OCI-LY1 (cell line): ENCODE data around the gene SUGCT.

Experiments used
- EZH2 ChIP-seq: fragments of 200-600 bp; sonication (generic), shearing (Covaris generic); IDR thresholded peaks from 2 replicates; pipeline ENCODE4 v1.8.0; 2017; ENCODE audit warnings: borderline replicate concordance, mixed run types, mild to moderate bottlenecking, antibody characterized with exemption, low read length, moderate library complexity, mixed read lengths
- TF ChIP-seq, protein P1 (sequence below): fragments of 200-600 bp; sonication (generic), shearing (Covaris generic); IDR thresholded peaks from 2 replicates; pipeline ENCODE4 v1.5.1; 2017; ENCODE audit warnings: mild to moderate bottlenecking, antibody characterized with exemption, low read length, moderate library complexity, mixed read lengths

DNA sequence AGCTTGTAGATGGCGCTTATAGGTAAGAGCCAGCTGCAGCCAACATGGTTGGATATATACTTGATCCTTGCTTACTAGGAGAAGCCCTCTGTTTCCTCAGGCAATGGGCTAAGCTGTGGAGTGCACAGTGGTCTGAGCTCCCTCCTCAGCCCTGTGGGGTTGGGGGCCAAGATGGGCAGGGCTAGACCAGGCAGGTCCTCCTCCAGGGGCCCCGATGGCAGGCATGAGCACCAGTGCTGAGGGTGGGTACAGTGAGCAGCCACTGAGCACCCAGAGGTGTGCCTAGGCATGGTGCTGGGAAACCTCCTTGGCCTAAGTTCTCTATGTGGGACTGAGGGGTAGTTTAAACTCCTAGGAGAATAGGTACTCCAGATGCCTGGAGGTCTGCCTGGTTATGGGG is 680.2 kb downstream of the SUGCT start:
- TF ChIP-seq, protein P1, sequence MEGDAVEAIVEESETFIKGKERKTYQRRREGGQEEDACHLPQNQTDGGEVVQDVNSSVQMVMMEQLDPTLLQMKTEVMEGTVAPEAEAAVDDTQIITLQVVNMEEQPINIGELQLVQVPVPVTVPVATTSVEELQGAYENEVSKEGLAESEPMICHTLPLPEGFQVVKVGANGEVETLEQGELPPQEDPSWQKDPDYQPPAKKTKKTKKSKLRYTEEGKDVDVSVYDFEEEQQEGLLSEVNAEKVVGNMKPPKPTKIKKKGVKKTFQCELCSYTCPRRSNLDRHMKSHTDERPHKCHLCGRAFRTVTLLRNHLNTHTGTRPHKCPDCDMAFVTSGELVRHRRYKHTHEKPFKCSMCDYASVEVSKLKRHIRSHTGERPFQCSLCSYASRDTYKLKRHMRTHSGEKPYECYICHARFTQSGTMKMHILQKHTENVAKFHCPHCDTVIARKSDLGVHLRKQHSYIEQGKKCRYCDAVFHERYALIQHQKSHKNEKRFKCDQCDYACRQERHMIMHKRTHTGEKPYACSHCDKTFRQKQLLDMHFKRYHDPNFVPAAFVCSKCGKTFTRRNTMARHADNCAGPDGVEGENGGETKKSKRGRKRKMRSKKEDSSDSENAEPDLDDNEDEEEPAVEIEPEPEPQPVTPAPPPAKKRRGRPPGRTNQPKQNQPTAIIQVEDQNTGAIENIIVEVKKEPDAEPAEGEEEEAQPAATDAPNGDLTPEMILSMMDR, result no peak
- no peak for TF ChIP-seq EZH2
